Measurements from ENCODE around the gene OR9I1. TPM values are rescaled to one million over a fixed set of nuclear protein-coding genes. Genes with fewer than 3 reads are reported as not detected.

Gene OR9I1
- total RNA-seq, 1 experiment from 2014 or later: not detected

- Histone ChIP-seq H3K9me3 (replicated peaks) (no peaks in the 10 kb centered on the region), H3K27ac (no peak overlapping the region), H3K4me3 (no peak overlapping the region), H3K4me1 (no peaks in the 10 kb centered on the region), H3K27me3 (no peaks in the 10 kb centered on the region), H3K36me3 (no peaks in the 10 kb centered on the region)
- DNase-seq: no peak
Measured at GRCh38 chr11:58068655-58069054, 56.7 kb downstream of the OR9I1 start.

GRCh38 chr11:58067685-58068084 lies 57.6 kb downstream of the OR9I1 start:
- Histone ChIP-seq H3K9me3 (replicated peaks) (no peaks in the 10 kb centered on the region), H3K27me3 (no peaks in the 10 kb centered on the region), H3K36me3 (no peaks in the 10 kb centered on the region), H3K27ac (no peak overlapping the region), H3K4me3 (no peak overlapping the region), H3K4me1 (no peaks in the 10 kb centered on the region)
- DNase-seq: no peak

Other genes with a start within 250 kb of the OR9I1 start
- gene OR9Q1, start 101.6 kb downstream of the OR9I1 start, total RNA-seq (2014; rRNA removed; shearing (Covaris generic)): not detected in 2 replicates
- gene OR6Q1, start 94.6 kb downstream of the OR9I1 start, total RNA-seq (2014; rRNA removed; shearing (Covaris generic)): not detected in 2 replicates
- not detected in 2 replicates for gene OR9Q2, start 63.5 kb upstream of the OR9I1 start, total RNA-seq (2014; rRNA removed; shearing (Covaris generic))
- gene OR1S2, start 78.6 kb upstream of the OR9I1 start, total RNA-seq (2014; rRNA removed; shearing (Covaris generic)): not detected in 2 replicates
- gene OR1S1, start 87.2 kb upstream of the OR9I1 start, total RNA-seq (2014; rRNA removed; shearing (Covaris generic)): not detected in 2 replicates
- not detected in 2 replicates for gene OR10Q1, start 103.4 kb upstream of the OR9I1 start, total RNA-seq (2014; rRNA removed; shearing (Covaris generic))
- not detected in 2 replicates for gene OR10W1, start 142.7 kb upstream of the OR9I1 start, total RNA-seq (2014; rRNA removed; shearing (Covaris generic))
- not detected in 2 replicates for gene OR5B17, start 233.5 kb upstream of the OR9I1 start, total RNA-seq (2014; rRNA removed; shearing (Covaris generic))